Astrocyte of the spinal cord (primary cell): ENCODE results near the gene ZNF567.

ENCODE experiments used
- DNase-seq: peaks from one replicate; pipeline ENCODE4 v3.0.0; 2011; ENCODE audit warnings: low read depth, low spot score
- H3K4me3 ChIP-seq: 2 replicates; pipeline ENCODE4 v1.5.1; 2011; ENCODE audit warnings: low read depth, mild to moderate bottlenecking, low read length, moderate library complexity
- CTCF ChIP-seq: IDR thresholded peaks from 2 replicates; pipeline ENCODE4 v1.5.1; 2012; ENCODE audit warnings: low read depth, mild to moderate bottlenecking, low read length, inconsistent platforms
- in situ Hi-C: cut with HindIII; loops from 2 replicates; pipeline ENCODE4 v1.10.0; 2017; ENCODE audit warnings: low sequenced_read_pairs

The ZNF567 gene

GRCh38 chr19:36750066-36750691, 62.8 kb downstream of the ZNF567 start:
- no peak for DNase-seq
- TF ChIP-seq CTCF: no peak
- H3K4me3 ChIP-seq: no peak overlapping the region
- in situ Hi-C loops: no loop called here
